Endodermal cell (in vitro differentiated cells): ENCODE data around the gene ZNF182. TPM values are rescaled to one million over a fixed set of nuclear protein-coding genes. Genes with fewer than 3 reads are reported as not detected.
A peak's percentile ranks its signal among the peaks of the same experiment; 100 is the strongest.
"Not testable (repeated sequence)": the region's sequence is repeated elsewhere in the genome, so short reads cannot be mapped to it uniquely, and the experiment has no call there.

Experiments
- DNase-seq: peaks from one replicate; pipeline ENCODE4 v3.0.0-alpha.2; 2017
- H3K27ac ChIP-seq: 2 replicates; pipeline ENCODE4 v1.5.1; 2013; ENCODE audit warnings: mild to moderate bottlenecking, low read depth, low read length, moderate library complexity
- H3K27me3 ChIP-seq: 2 replicates; pipeline ENCODE4 v1.6.1; 2013; ENCODE audit warnings: mild to moderate bottlenecking, low read length, moderate library complexity; ENCODE audit not compliant: insufficient read depth, control insufficient read depth, poor library complexity, severe bottlenecking
- H3K36me3 ChIP-seq: 2 replicates; pipeline ENCODE4 v1.7.0; 2013; ENCODE audit warnings: mild to moderate bottlenecking, low read length, moderate library complexity; ENCODE audit not compliant: control insufficient read depth, insufficient read depth
- H3K4me1 ChIP-seq: one replicate; pipeline ENCODE4 v1.7.0; 2013; ENCODE audit warnings: low read length; ENCODE audit not compliant: control insufficient read depth, insufficient read depth
- H3K4me3 ChIP-seq: 2 replicates; pipeline ENCODE4 v1.5.1; 2013; ENCODE audit warnings: mild to moderate bottlenecking, low read length, moderate library complexity
- H3K9ac ChIP-seq: 2 replicates; pipeline ENCODE4 v1.6.1; 2013; ENCODE audit warnings: mild to moderate bottlenecking, low read length, moderate library complexity; ENCODE audit not compliant: poor library complexity, severe bottlenecking; ENCODE audit errors: extremely low read depth
- H3K9me3 ChIP-seq: 2 replicates; pipeline ENCODE4 v1.6.1; 2013; ENCODE audit warnings: mild to moderate bottlenecking, low read length, moderate library complexity; ENCODE audit not compliant: control insufficient read depth
- H3K27ac Mint-ChIP-seq: 2 replicates; pipeline ENCODE4 v1.8.0; 2020; ENCODE audit warnings: mixed read lengths
- H3K27me3 Mint-ChIP-seq: 2 replicates; pipeline ENCODE4 v1.8.0; 2021; ENCODE audit warnings: mild to moderate bottlenecking, mixed read lengths; ENCODE audit not compliant: insufficient read depth
- H3K36me3 Mint-ChIP-seq: 2 replicates; pipeline ENCODE4 v1.8.0; 2020; ENCODE audit warnings: low read depth, mixed read lengths
- H3K4me1 Mint-ChIP-seq: 2 replicates; pipeline ENCODE4 v1.8.0; 2020; ENCODE audit warnings: mixed read lengths
- H3K4me3 Mint-ChIP-seq: 2 replicates; pipeline ENCODE4 v1.8.0; 2020; ENCODE audit warnings: mild to moderate bottlenecking, moderate library complexity, mixed read lengths
- H3K9me3 Mint-ChIP-seq: 2 replicates; pipeline ENCODE4 v1.8.0; 2020; ENCODE audit warnings: mild to moderate bottlenecking, mixed read lengths
- CTCF ChIP-seq: fragments of 200-600 bp; sonication (generic); conservative IDR thresholded peaks from 2 replicates; pipeline ENCODE4 v1.5.0; 2021; ENCODE audit warnings: antibody characterized with exemption, mild to moderate bottlenecking
- WGBS, 2 experiments: methylation state at CpG; one replicate each; pipeline versions ENCODE4 v1.1.5 to v1.1.7; 2013; ENCODE audit warnings: missing lambda C conversion rate in 2 of 2, mixed read lengths in 1 of 2; ENCODE audit not compliant: insufficient coverage in 1 of 2, insufficient read length in 1 of 2; 5-methylcytosine and 5-hydroxymethylcytosine counted together
- total RNA-seq, 2 donors: library from RNA; stranded (reverse); fragmentation: NEBNext Ultra II Directional in 1 of 2; extraction: Animal tissue kit (Norgen Biotek cat#: 25700) in 1 of 2; gene quantifications; 2 replicates in 1 of 2; 3 replicates in 1 of 2; pipeline ENCODE4 v1.2.1, GENCODE V29; 2021

The ZNF182 gene
- total RNA-seq, 2 donors from 2014 or later = 5.8 to 10.5 TPM

- Mint-ChIP-seq H3K27me3 (no peaks in the 10 kb centered on the region), H3K9me3 (peaks cover 50% of the 10 kb centered on the region), H3K4me3 (peak overlapping the region; percentile 23), H3K4me1 (peaks cover 9% of the 10 kb centered on the region), H3K27ac (peak overlapping the region; percentile 13), H3K36me3 (no peaks in the 10 kb centered on the region)
- no peak overlapping the region for H3K4me3 ChIP-seq
- no peak overlapping the region for H3K27ac ChIP-seq
- peaks cover 6% of the 10 kb centered on the region for H3K9me3 ChIP-seq
- no peaks in the 10 kb centered on the region for H3K27me3 ChIP-seq
- H3K36me3 ChIP-seq = no peaks in the 10 kb centered on the region
- DNase-seq = peak; percentile 59
- H3K4me1 ChIP-seq = no peaks in the 10 kb centered on the region
- 56% methylated on average over 12 of the region's 15 CpGs; no CpG with 5 or more reads in 1 of the 2 experiments for WGBS, 2 experiments
- no peak for TF ChIP-seq CTCF
- no peak overlapping the region for H3K9ac ChIP-seq
Observed at GRCh38 chrX:47936224-47936939, 67.4 kb downstream of the ZNF182 start.

DNA sequence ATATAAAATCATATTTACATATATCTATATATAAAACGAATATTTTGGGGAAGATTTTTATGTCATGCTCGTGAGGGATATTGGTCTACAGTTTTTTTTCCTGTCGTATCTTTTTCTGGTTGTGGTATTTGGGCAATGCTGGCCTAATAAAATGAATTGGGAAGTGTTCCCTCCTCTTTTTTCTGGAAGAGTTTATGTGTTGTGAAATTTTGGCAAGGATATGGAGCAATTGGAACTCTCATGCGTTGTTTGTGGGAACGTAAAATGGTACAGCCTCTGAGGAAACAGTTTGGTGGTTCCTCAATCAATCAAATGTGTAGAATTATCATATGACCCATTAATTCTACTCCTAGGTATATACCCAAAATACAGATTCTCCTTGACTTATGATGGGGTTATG lies 69.8 kb downstream of the ZNF182 start:
- H3K4me3 Mint-ChIP-seq = no peak overlapping the region
- H3K4me1 Mint-ChIP-seq = peaks cover 9% of the 10 kb centered on the region
- H3K27me3 Mint-ChIP-seq = no peaks in the 10 kb centered on the region

DNA sequence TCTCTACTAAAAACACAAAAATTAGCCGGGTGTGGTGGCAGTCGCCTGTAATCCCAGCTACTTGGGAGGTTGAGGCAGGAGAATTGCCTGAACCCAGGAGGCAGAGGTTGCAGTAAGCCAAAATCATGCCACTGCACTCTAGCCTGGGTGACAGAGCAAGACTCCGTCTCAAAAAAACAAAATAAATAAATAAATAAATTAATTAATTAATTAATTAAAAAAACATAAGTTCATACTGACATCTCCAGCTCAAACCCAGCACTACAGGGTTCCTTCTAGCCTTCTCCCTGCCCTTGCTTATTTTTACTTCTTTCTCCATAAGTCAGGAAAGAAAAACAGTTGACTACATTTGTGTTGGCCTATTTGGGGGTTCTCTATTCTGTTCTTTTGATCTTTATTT lies 71.8 kb downstream of the ZNF182 start:
- H3K27me3 ChIP-seq, H3K4me3 ChIP-seq, H3K27ac ChIP-seq, H3K4me3 Mint-ChIP-seq, H3K9me3 ChIP-seq, H3K27me3 Mint-ChIP-seq, H3K36me3 ChIP-seq, H3K4me1 Mint-ChIP-seq, H3K36me3 Mint-ChIP-seq, H3K4me1 ChIP-seq, H3K9ac ChIP-seq, DNase-seq, H3K27ac Mint-ChIP-seq: not testable (repeated sequence)
- peaks cover 40% of the 10 kb centered on the region for H3K9me3 Mint-ChIP-seq
- 83% methylated on average over 2 of the region's 3 CpGs; no CpG with 5 or more reads in 1 of the 2 experiments for WGBS, 2 experiments

More for the DNA sequence above, 69.8 kb downstream of the ZNF182 start:
- H3K36me3 Mint-ChIP-seq = no peaks in the 10 kb centered on the region
- Histone ChIP-seq H3K9me3 (peaks cover 6% of the 10 kb centered on the region), H3K36me3 (no peaks in the 10 kb centered on the region), H3K4me3 (no peak overlapping the region), H3K4me1 (no peaks in the 10 kb centered on the region), H3K9ac (no peak overlapping the region), H3K27me3 (no peaks in the 10 kb centered on the region), H3K27ac (no peak overlapping the region)
- WGBS, 2 experiments = 93% methylated on average over 5 of the region's 5 CpGs; no CpG with 5 or more reads in 1 of the 2 experiments
- TF ChIP-seq CTCF = no peak
- H3K27ac Mint-ChIP-seq = no peak overlapping the region
- H3K9me3 Mint-ChIP-seq = peaks cover 49% of the 10 kb centered on the region
- no peak for DNase-seq
